Uterus (tissue), 2 donors: ENCODE results near the gene WEE1.

ENCODE experiments used
- POLR2A ChIP-seq, 2 donors: fragments of 450-650 bp; IDR thresholded peaks; one replicate each; pipeline ENCODE4 v1.6.1; 2016; ENCODE audit warnings: antibody characterized with exemption in 2 of 2, mild to moderate bottlenecking in 1 of 2, moderate library complexity in 1 of 2
- TF ChIP-seq, protein P1 (sequence below), 4 experiments: fragments of 200-600 bp in 2 of 4; fragments of 450-650 bp in 2 of 4; sonication (generic) in 2 of 4; IDR thresholded peaks; one replicate each; pipeline ENCODE4 v1.5.1; 2016 to 2019; ENCODE audit warnings: antibody characterized with exemption in 4 of 4, mild to moderate bottlenecking in 2 of 4, moderate library complexity in 1 of 4

DNA sequence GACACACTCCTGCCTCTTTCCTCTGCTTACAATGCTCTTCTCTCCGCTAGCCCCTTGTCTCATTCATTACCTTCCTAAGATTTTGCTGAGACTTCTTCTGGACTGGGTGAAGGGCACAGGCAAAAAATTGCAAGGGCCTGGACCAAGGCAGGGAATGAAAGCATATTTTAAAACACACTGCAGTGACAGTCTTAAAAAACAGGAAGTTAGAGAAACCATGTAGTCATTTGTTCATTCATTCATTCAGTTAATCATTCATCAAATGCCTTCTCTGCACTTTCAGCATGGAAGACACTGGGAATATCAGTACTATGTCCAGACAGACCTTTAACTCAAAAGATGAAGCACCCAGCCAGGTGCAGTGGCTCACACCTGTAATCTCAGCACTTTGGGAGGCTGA is 45.5 kb downstream of the WEE1 start:
- TF ChIP-seq, protein P1, sequence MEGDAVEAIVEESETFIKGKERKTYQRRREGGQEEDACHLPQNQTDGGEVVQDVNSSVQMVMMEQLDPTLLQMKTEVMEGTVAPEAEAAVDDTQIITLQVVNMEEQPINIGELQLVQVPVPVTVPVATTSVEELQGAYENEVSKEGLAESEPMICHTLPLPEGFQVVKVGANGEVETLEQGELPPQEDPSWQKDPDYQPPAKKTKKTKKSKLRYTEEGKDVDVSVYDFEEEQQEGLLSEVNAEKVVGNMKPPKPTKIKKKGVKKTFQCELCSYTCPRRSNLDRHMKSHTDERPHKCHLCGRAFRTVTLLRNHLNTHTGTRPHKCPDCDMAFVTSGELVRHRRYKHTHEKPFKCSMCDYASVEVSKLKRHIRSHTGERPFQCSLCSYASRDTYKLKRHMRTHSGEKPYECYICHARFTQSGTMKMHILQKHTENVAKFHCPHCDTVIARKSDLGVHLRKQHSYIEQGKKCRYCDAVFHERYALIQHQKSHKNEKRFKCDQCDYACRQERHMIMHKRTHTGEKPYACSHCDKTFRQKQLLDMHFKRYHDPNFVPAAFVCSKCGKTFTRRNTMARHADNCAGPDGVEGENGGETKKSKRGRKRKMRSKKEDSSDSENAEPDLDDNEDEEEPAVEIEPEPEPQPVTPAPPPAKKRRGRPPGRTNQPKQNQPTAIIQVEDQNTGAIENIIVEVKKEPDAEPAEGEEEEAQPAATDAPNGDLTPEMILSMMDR (IDR thresholded peaks at IDR 0.05), result no peak
- no peak for TF ChIP-seq POLR2A (IDR thresholded peaks at IDR 0.05)
